ENCODE data around the gene PLXNB2. TPM values are rescaled to one million over a fixed set of nuclear protein-coding genes. Genes with fewer than 3 reads are reported as not detected.

The PLXNB2 gene
- total RNA-seq, 4 donors from 2014 or later: 105 to 199 (median 155) TPM

DNA sequence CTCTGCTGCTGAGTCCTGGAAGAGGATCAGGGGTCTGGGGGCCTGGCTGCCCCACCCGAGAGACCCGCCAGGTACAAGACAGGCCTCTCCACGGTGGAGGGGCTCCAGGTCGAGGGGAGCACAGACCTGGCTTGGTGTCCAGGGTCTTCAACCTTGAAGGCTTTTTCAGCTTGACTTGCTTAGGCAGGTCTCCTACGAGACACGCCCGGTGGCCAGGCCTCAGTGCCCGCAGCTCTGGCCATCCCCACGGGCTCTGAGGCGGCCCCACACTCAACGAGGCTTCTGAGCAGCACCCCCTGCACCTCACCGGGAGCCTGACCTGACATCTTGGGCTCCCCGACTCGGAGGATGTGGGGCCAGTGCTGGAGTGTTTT is 6.6 kb upstream of the PLXNB2 start:
- no peak overlapping the region for H3K4me3 ChIP-seq (ENCODE audit: low read depth, poor library complexity, severe bottlenecking)
- WGBS, 2 donors: 71 to 80% methylated on average over 11 to 14 of the region's 14 CpGs
- intact Hi-C loops (cut with DNase I; ENCODE audit: low total_unique reads): no loop called here
- TF ChIP-seq, protein P1, sequence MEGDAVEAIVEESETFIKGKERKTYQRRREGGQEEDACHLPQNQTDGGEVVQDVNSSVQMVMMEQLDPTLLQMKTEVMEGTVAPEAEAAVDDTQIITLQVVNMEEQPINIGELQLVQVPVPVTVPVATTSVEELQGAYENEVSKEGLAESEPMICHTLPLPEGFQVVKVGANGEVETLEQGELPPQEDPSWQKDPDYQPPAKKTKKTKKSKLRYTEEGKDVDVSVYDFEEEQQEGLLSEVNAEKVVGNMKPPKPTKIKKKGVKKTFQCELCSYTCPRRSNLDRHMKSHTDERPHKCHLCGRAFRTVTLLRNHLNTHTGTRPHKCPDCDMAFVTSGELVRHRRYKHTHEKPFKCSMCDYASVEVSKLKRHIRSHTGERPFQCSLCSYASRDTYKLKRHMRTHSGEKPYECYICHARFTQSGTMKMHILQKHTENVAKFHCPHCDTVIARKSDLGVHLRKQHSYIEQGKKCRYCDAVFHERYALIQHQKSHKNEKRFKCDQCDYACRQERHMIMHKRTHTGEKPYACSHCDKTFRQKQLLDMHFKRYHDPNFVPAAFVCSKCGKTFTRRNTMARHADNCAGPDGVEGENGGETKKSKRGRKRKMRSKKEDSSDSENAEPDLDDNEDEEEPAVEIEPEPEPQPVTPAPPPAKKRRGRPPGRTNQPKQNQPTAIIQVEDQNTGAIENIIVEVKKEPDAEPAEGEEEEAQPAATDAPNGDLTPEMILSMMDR (IDR thresholded peaks at IDR 0.05): no peak
- no peak for TF ChIP-seq POLR2A (IDR thresholded peaks at IDR 0.05)
- no peak for DNase-seq (ENCODE audit: low spot score in 2 of 2)

DNA sequence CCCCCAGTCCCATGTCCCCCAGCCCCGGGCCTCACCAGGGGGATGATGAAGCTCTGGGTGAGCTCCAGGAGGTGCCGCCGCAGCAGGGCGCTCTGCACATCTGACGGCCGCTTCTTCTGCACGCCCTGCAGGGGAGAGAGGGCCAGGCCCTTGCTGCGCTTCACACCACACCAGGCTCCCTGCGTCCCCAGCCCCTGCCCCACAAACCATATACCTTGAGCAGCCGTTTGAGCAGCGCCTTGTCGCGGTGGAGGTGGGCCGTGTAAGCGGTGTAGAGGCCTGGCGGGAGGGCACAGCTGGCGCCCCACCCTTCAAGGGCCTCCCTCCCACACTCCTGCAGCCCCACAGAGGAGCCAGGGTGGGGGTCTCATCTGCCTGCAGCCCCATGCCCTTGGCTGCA is 6.2 kb upstream of the PLXNB2 start:
- no peak for DNase-seq (ENCODE audit: low spot score in 2 of 2)
- intact Hi-C loops (cut with DNase I; ENCODE audit: low total_unique reads): no loop called here
- H3K4me3 ChIP-seq (ENCODE audit: low read depth, poor library complexity, severe bottlenecking): no peak overlapping the region
- no peak for TF ChIP-seq POLR2A (IDR thresholded peaks at IDR 0.05)
- TF ChIP-seq, protein P1 (IDR thresholded peaks at IDR 0.05): no peak
- 74 to 91% methylated on average over 5 to 10 of the region's 17 CpGs for WGBS, 2 donors

DNA sequence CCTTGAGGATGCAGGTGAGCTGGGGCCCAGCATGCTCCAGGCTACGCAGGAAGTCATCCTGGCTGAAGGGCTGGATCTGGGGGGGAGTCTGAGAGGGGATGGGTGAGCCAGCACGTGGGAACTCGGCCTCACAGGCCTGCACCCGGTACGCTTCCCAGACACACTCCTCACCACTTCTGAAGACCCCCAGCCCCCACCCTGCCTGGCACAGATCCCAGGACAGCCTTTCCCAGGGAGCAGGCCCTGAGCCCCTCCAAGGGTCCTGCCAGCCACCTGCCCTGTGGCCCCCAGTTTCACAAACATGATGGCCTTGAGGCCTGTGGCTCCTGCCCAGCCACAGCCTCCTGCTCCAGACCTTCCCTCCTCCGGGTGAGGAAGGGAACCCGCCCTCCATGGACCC is 5.6 kb upstream of the PLXNB2 start:
- no peak overlapping the region for H3K4me3 ChIP-seq (ENCODE audit: low read depth, poor library complexity, severe bottlenecking)
- DNase-seq (ENCODE audit: low spot score in 2 of 2): no peak
- TF ChIP-seq POLR2A (IDR thresholded peaks at IDR 0.05): no peak
- TF ChIP-seq, protein P1 (IDR thresholded peaks at IDR 0.05): no peak
- WGBS, 2 donors: 56 to 93% methylated on average over 2 to 7 of the region's 7 CpGs
- intact Hi-C loops (cut with DNase I; ENCODE audit: low total_unique reads): no loop called here

DNA sequence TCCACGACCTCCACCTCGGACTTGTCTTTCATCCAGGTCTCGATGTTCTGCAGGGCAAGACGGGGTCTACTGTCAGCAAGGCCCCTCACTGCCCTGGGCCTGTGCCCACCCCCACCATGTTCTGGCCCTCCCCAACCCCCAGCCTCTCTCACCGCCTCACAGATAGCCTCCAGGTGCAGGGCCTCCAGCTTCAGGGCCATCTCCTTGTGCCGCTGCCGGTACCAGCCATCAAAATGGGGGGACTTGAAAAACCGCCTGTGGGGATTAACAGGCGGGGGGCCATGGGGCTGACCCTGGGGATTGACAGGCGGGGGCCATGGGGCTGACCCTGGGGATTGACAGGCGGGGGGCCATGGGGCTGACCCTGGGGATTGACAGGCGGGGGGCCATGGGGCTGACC is 4.9 kb upstream of the PLXNB2 start:
- TF ChIP-seq, protein P1 (IDR thresholded peaks at IDR 0.05): no peak
- TF ChIP-seq POLR2A (IDR thresholded peaks at IDR 0.05): no peak
- H3K4me3 ChIP-seq (ENCODE audit: low read depth, poor library complexity, severe bottlenecking): no peak overlapping the region
- no peak for DNase-seq (ENCODE audit: low spot score in 2 of 2)
- intact Hi-C loops (cut with DNase I; ENCODE audit: low total_unique reads): no loop called here
- WGBS, 2 donors: 95% methylated on average over 5 to 8 of the region's 12 CpGs

DNA sequence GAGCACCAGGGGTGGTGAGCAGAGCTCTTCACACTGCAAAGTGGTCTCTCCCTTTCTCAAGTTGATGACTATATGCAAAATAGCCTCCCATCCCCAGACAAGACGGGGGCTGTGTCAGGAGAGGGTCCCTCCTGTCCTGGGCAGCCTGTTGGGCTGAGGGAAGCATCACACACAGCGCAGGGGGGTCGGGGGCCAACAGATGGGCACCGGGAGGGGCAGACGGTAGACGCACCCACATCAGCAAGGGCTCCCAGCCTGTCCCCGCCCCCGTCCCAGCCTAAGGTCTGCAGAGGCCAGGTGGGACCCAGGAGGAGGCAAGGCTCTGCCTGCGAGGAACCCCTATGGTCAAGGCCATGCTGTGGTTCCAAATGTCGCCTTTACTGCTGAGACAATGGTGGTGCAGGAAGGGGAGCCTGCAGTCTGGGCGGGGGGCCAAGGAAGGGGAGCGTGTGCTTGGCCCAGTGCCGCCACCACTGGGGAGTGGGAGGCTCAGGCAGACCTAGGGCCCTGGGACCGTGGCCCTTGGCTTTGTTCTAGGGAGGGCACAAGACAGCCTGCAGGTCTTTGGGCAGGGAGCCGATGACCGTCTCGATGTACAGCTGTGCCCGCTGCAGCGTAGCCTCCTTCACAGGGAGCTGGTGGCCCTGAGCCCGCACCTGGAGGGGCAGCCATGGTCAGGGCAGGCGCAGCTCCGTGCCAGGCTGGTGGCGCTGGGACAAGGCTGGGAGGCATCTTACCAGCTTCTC is 4.3 kb upstream of the PLXNB2 start:
- 90 to 93% methylated on average over 20 to 23 of the region's 23 CpGs for WGBS, 2 donors
- DNase-seq (ENCODE audit: low spot score in 2 of 2): no peak
- no peak overlapping the region for H3K4me3 ChIP-seq (ENCODE audit: low read depth, poor library complexity, severe bottlenecking)
- intact Hi-C loops (cut with DNase I; ENCODE audit: low total_unique reads): no loop called here
- no peak for TF ChIP-seq POLR2A (IDR thresholded peaks at IDR 0.05)

DNA sequence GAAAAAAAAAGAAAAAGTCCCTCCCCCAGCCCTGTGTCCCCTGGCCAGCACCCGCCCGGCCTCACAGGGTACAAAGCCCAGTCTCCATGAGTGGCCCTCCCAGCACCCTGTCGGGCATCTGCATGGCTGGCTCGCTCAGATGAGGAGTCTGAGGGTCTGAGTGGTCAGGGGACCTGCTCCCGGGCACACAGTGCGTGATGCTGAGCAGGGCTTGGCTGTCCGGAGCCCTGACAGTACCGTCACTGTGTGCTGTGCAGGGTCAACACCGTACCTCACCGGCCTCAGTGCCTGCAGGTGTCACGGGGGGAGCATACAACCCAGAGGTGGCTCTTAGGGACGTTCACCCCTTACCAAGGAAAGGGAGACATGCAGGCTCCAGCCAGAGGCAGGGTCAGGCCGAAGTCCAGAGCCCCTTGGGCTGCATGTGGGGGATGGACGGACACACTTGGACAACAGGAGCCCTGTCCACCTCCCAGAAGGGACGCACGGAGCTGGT is 3.6 kb upstream of the PLXNB2 start:
- intact Hi-C loops (cut with DNase I; ENCODE audit: low total_unique reads): no loop called here
- no peak for DNase-seq (ENCODE audit: low spot score in 2 of 2)
- WGBS, 2 donors: 89 to 91% methylated on average over 5 to 14 of the region's 16 CpGs
- TF ChIP-seq, protein P1 (IDR thresholded peaks at IDR 0.05): no peak
- no peak for TF ChIP-seq POLR2A (IDR thresholded peaks at IDR 0.05)
- no peak overlapping the region for H3K4me3 ChIP-seq (ENCODE audit: low read depth, poor library complexity, severe bottlenecking)

Data from lower leg skin (tissue), 4 donors.